ENCODE measurements around the gene TFB2M.

TFB2M gene

GRCh38 chr1:246559310-246559709, 6.8 kb downstream of the TFB2M start:
- no peak for TF ChIP-seq TAF1 (IDR thresholded peaks at IDR 0.05; ENCODE audit: low read depth, low read length)
- TF ChIP-seq PAX5 (IDR thresholded peaks at IDR 0.05; ENCODE audit: insufficient read depth, low read length, severe bottlenecking) = no peak
- TF ChIP-seq POU2F2 (IDR thresholded peaks at IDR 0.05; ENCODE audit: low read depth, low read length) = no peak
- TF ChIP-seq POLR2A (IDR thresholded peaks at IDR 0.05; ENCODE audit: low read depth, low read length) = no peak
- TF ChIP-seq POLR2AphosphoS5 (IDR thresholded peaks at IDR 0.05; ENCODE audit: low read depth, low read length) = no peak
- TF ChIP-seq SPI1 (IDR thresholded peaks at IDR 0.05; ENCODE audit: low read depth, low read length) = no peak
- no peak for FAIRE-seq
- no peak for DNase-seq (ENCODE audit: insufficient read length, low spot score)

DNA sequence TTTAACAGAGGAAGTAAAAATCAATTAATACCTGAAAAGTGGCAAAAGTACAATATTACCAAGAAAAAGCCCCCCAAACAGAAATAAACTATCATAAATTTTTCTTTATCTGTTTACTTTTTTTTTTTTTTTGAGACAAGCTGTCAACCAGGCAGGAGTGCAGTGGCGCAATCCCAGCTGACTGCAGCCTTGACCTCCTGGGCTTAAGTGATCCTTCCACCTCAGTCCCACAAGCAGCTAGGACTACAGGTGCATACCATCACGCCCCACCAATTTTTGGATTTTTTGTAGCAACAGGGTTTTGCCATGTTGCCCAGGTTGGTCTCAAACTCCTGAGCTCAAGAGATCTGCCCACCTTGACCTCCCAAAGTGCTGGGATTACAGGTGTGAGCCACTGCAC, 8.0 kb downstream of the TFB2M start:
- DNase-seq (ENCODE audit: insufficient read length, low spot score) = no peak
- FAIRE-seq = no peak
- no peak for TF ChIP-seq POLR2AphosphoS5 (IDR thresholded peaks at IDR 0.05; ENCODE audit: low read depth, low read length)

GRCh38 chr1:246554201-246554600, 11.9 kb downstream of the TFB2M start:
- FAIRE-seq = no peak
- TF ChIP-seq POLR2A (IDR thresholded peaks at IDR 0.05; ENCODE audit: low read depth, low read length) = no peak
- no peak for TF ChIP-seq PAX5 (IDR thresholded peaks at IDR 0.05; ENCODE audit: insufficient read depth, low read length, severe bottlenecking)
- TF ChIP-seq TAF1 (IDR thresholded peaks at IDR 0.05; ENCODE audit: low read depth, low read length) = no peak
- TF ChIP-seq POLR2AphosphoS5 (IDR thresholded peaks at IDR 0.05; ENCODE audit: low read depth, low read length) = no peak
- TF ChIP-seq POU2F2 (IDR thresholded peaks at IDR 0.05; ENCODE audit: low read depth, low read length) = no peak
- no peak for TF ChIP-seq SPI1 (IDR thresholded peaks at IDR 0.05; ENCODE audit: low read depth, low read length)
- DNase-seq (ENCODE audit: insufficient read length, low spot score) = no peak

DNA sequence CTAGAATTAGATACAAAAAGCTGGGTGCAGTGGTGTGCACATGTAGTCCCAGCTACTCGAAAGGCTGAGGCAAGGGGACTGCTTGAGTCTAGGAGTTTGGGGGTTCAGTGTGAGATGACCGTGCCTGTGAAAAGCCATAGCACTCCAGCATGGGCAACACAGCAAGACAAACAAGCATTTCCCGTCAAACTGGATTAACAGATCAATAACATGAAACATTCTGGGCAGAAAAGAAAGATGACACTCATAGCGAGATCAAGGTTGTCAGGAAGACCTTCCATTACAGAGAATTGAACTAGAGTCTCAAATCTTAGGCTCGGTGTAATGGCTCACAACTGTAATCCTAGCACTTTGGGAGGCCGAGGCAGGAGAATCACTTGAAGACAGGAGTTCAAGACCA, 14.0 kb downstream of the TFB2M start:
- DNase-seq (ENCODE audit: insufficient read length, low spot score) (no peak), FAIRE-seq (no peak)
- TF ChIP-seq POLR2AphosphoS5 (IDR thresholded peaks at IDR 0.05; ENCODE audit: low read depth, low read length) = no peak
- TF ChIP-seq POLR2A (IDR thresholded peaks at IDR 0.05; ENCODE audit: low read depth, low read length) = no peak
- TF ChIP-seq TAF1 (IDR thresholded peaks at IDR 0.05; ENCODE audit: low read depth, low read length) = no peak
- no peak for TF ChIP-seq SPI1 (IDR thresholded peaks at IDR 0.05; ENCODE audit: low read depth, low read length)
- TF ChIP-seq POU2F2 (IDR thresholded peaks at IDR 0.05; ENCODE audit: low read depth, low read length) = no peak
- TF ChIP-seq PAX5 (IDR thresholded peaks at IDR 0.05; ENCODE audit: insufficient read depth, low read length, severe bottlenecking) = no peak

DNA sequence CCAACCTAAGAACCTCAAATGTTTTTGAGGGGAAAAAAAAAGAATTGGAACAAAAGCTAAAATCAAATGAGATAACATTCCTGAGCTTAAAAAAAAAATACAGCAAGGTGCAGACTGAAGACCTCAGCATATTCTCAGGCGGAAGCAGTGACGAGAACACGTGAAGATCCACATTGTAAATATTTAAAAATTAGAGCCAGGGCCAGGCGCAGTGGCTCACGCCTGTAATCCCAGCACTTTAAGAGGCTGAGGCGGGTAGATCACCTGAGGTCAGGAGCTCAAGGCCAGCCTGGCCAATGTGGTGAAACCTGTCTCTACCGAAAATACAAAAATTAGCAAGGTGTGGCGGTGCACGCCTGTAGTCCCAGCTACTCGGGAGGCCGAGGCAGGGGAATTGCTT, 15.7 kb downstream of the TFB2M start:
- FAIRE-seq = no peak
- TF ChIP-seq POLR2A (IDR thresholded peaks at IDR 0.05; ENCODE audit: low read depth, low read length) (no peak), PAX5 (IDR thresholded peaks at IDR 0.05; ENCODE audit: insufficient read depth, low read length, severe bottlenecking) (no peak), SPI1 (IDR thresholded peaks at IDR 0.05; ENCODE audit: low read depth, low read length) (no peak), POU2F2 (IDR thresholded peaks at IDR 0.05; ENCODE audit: low read depth, low read length) (no peak), POLR2AphosphoS5 (IDR thresholded peaks at IDR 0.05; ENCODE audit: low read depth, low read length) (no peak), TAF1 (IDR thresholded peaks at IDR 0.05; ENCODE audit: low read depth, low read length) (no peak)
- no peak for DNase-seq (ENCODE audit: insufficient read length, low spot score)

DNA sequence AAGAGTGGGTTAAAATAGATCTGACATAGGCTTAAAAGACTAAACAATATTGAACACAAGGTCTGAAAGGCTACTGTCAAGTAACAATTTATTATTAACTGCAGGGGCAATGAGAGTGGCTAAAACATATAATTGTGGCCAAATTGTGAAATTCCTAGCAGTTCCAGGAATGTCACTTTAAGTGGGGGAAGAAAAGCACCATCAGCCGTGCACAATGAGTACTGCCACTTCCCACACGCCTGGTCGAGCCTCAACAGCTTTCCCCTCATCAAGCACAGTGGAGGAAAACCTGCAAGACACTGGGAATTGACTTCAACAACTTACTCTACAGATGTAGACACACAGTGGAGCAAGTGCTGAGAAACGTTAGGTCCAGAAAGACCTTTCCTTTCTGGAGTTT, 16.4 kb downstream of the TFB2M start:
- TF ChIP-seq TAF1 (IDR thresholded peaks at IDR 0.05; ENCODE audit: low read depth, low read length) (no peak), POLR2A (IDR thresholded peaks at IDR 0.05; ENCODE audit: low read depth, low read length) (no peak), SPI1 (IDR thresholded peaks at IDR 0.05; ENCODE audit: low read depth, low read length) (no peak), POU2F2 (IDR thresholded peaks at IDR 0.05; ENCODE audit: low read depth, low read length) (no peak), POLR2AphosphoS5 (IDR thresholded peaks at IDR 0.05; ENCODE audit: low read depth, low read length) (no peak), PAX5 (IDR thresholded peaks at IDR 0.05; ENCODE audit: insufficient read depth, low read length, severe bottlenecking) (no peak)
- DNase-seq (ENCODE audit: insufficient read length, low spot score) (no peak), FAIRE-seq (no peak)

GRCh38 chr1:246544001-246544400, 22.1 kb downstream of the TFB2M start:
- TF ChIP-seq SPI1 (IDR thresholded peaks at IDR 0.05; ENCODE audit: low read depth, low read length) = no peak
- TF ChIP-seq PAX5 (IDR thresholded peaks at IDR 0.05; ENCODE audit: insufficient read depth, low read length, severe bottlenecking) = no peak
- TF ChIP-seq TAF1 (IDR thresholded peaks at IDR 0.05; ENCODE audit: low read depth, low read length) = no peak
- no peak for DNase-seq (ENCODE audit: insufficient read length, low spot score)
- FAIRE-seq = no peak

- no peak for TF ChIP-seq POU2F2 (IDR thresholded peaks at IDR 0.05; ENCODE audit: low read depth, low read length)
- no peak for TF ChIP-seq PAX5 (IDR thresholded peaks at IDR 0.05; ENCODE audit: insufficient read depth, low read length, severe bottlenecking)
- TF ChIP-seq POLR2AphosphoS5 (IDR thresholded peaks at IDR 0.05; ENCODE audit: low read depth, low read length) = no peak
- TF ChIP-seq TAF1 (IDR thresholded peaks at IDR 0.05; ENCODE audit: low read depth, low read length) = no peak
- no peak for TF ChIP-seq POLR2A (IDR thresholded peaks at IDR 0.05; ENCODE audit: low read depth, low read length)
- DNase-seq (ENCODE audit: insufficient read length, low spot score) = no peak
- FAIRE-seq = no peak
Measured at GRCh38 chr1:246540738-246541491, 25.1 kb downstream of the TFB2M start.

GRCh38 chr1:246537887-246538286, 28.2 kb downstream of the TFB2M start:
- no peak for FAIRE-seq
- TF ChIP-seq POU2F2 (IDR thresholded peaks at IDR 0.05; ENCODE audit: low read depth, low read length) (no peak), PAX5 (IDR thresholded peaks at IDR 0.05; ENCODE audit: insufficient read depth, low read length, severe bottlenecking) (no peak), TAF1 (IDR thresholded peaks at IDR 0.05; ENCODE audit: low read depth, low read length) (no peak), POLR2A (IDR thresholded peaks at IDR 0.05; ENCODE audit: low read depth, low read length) (no peak)
- no peak for DNase-seq (ENCODE audit: insufficient read length, low spot score)

DNA sequence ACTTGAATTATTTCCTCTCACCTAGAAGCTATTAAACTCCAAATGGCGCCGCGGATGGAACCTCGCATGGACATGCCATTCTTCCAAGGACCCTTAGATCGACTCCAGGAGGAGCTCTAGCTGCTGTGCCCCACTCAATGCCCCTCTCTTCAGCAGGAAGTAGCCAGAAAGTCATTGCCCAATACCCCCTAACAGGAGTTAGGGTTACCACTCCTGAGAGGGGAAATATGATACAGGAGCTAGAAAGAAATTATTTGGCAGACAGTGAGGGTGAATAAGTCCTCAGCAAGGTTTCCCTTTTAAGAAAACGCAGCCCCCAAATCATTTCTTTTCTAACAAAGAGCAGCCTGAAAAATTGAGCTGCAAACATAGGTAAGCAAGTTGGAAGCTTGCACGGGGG, 28.6 kb downstream of the TFB2M start:
- DNase-seq (ENCODE audit: insufficient read length, low spot score) (no peak), FAIRE-seq (no peak)
- TF ChIP-seq POU2F2 (IDR thresholded peaks at IDR 0.05; ENCODE audit: low read depth, low read length) (no peak), SPI1 (IDR thresholded peaks at IDR 0.05; ENCODE audit: low read depth, low read length) (no peak), POLR2A (IDR thresholded peaks at IDR 0.05; ENCODE audit: low read depth, low read length) (no peak), POLR2AphosphoS5 (IDR thresholded peaks at IDR 0.05; ENCODE audit: low read depth, low read length) (no peak), PAX5 (IDR thresholded peaks at IDR 0.05; ENCODE audit: insufficient read depth, low read length, severe bottlenecking) (no peak), TAF1 (IDR thresholded peaks at IDR 0.05; ENCODE audit: low read depth, low read length) (no peak)

All from GM12891 (cell line).